SH-SY5Y (cell line): ENCODE measurements around the gene GRID2.

Experiments used
- GATA2 ChIP-seq: IDR thresholded peaks from 2 replicates; pipeline ENCODE4 v1.6.1; 2011; ENCODE audit warnings: mild to moderate bottlenecking, low read depth, low read length
- GATA3 ChIP-seq: IDR thresholded peaks from 2 replicates; pipeline ENCODE4 v1.6.1; 2011; ENCODE audit warnings: low read depth, mild to moderate bottlenecking, low read length, moderate library complexity

DNA sequence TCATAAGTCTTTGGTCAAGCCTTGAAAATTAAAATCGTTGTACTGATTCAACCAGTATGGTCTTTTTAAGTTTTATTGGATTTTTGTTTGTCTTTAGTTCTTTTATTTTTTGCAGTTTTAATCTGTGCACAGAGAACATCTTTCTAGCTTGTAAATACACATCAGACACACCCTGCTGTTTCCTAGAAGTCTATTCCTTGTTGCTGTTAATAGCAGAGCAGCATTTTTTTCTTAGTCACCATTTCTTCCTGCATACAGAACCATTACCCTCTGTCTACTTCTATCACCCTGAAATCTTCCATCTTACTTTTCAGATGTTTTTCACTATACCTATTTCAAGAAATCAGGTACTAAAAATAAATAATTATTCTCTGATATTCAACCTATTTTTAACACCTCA is 375.4 kb downstream of the GRID2 start:
- TF ChIP-seq GATA3 (no peak), GATA2 (no peak)
